ENCODE results near the gene CEP295NL. TPM values are rescaled to one million over a fixed set of nuclear protein-coding genes. Genes with fewer than 3 reads are reported as not detected.

Gene CEP295NL
- total and polyA plus RNA-seq, 2 of the 8 experiments (the other 6 are each of a cell fraction or from before 2014, with no cell fraction given), result 0.06 to 2.0 TPM

GRCh38 chr17:78890498-78890897 is 12.5 kb downstream of the CEP295NL start:
- no peak overlapping the region for H3K4ac ChIP-seq (replicated peaks; ENCODE audit: insufficient read length, low read depth, low read length)
- H4K8ac ChIP-seq (ENCODE audit: extremely low read depth, insufficient read depth, low read length), result no peak overlapping the region
- no peak overlapping the region for H3K27ac ChIP-seq (ENCODE audit: low read depth, low read length)
- no peak overlapping the region for H3K18ac ChIP-seq (ENCODE audit: extremely low read depth, low read length)
- no peaks in the 10 kb centered on the region; a peak in 3 of 8 replicates for H3K36me3 ChIP-seq (ENCODE audit: control insufficient read depth in 2 of 4, insufficient read depth in 4 of 4, low read length in 3 of 4)
- no peak overlapping the region for H2BK5ac ChIP-seq (ENCODE audit: low read depth, low read length)
- no peak overlapping the region for H2BK12ac ChIP-seq (ENCODE audit: low read depth, low read length)
- FAIRE-seq, result no peak
- H2AFZ ChIP-seq (ENCODE audit: low read length), result no peak overlapping the region
- no peak overlapping the region for H4K91ac ChIP-seq (replicated peaks; ENCODE audit: insufficient read length, low read length)
- H3K79me2 ChIP-seq (ENCODE audit: control insufficient read depth in 1 of 2, insufficient read depth in 2 of 2, low read length in 2 of 2), result peaks cover 0 to 20% of the 10 kb centered on the region in 2 experiments; a peak in 1 of 4 replicates
- H3K79me1 ChIP-seq (ENCODE audit: low read depth, low read length), result peaks cover 9% of the 10 kb centered on the region
- ChIA-PET CTCF (ENCODE audit: partially characterized antibody) (interaction anchor here (1.0 to 5.9 kb wide), 7 partner anchors 9 to 190 kb away, joined by 3 to 19 read pairs (median 5); no protein-coding TSS in a partner anchor), POLR2A (ENCODE audit: partially characterized antibody) (interaction anchor here (1.2 kb wide), 1 partner anchor 14 kb away, joined by 3 read pairs; no protein-coding TSS in a partner anchor)
- peaks cover 4 to 14% of the 10 kb centered on the region in 2 experiments for H4K20me1 ChIP-seq (replicated peaks in 1 of 2; ENCODE audit: control insufficient read depth in 1 of 2, insufficient read depth in 2 of 2, low read length in 2 of 2)
- no peak overlapping the region for H4K5ac ChIP-seq (ENCODE audit: insufficient read length, low read depth, low read length)
- no peaks in the 10 kb centered on the region; the same call in 1 of the 2 replicates for H3K23me2 ChIP-seq (ENCODE audit: low read depth, low read length)
- no peak overlapping the region for H3K23ac ChIP-seq (ENCODE audit: insufficient read length)
- H3K27me3 ChIP-seq (replicated peaks in 1 of 4; ENCODE audit: control insufficient read depth in 3 of 4, extremely low read depth in 1 of 4, insufficient read depth in 3 of 4, low read length in 3 of 4), result no peaks in the 10 kb centered on the region; a peak in 1 of 7 replicates
- H2BK20ac ChIP-seq (ENCODE audit: low read length), result no peak overlapping the region
- H2BK120ac ChIP-seq (replicated peaks; ENCODE audit: low read depth, low read length), result no peak overlapping the region
- H3K14ac ChIP-seq (ENCODE audit: insufficient read length), result no peak overlapping the region
- H2BK15ac ChIP-seq (ENCODE audit: low read length), result no peak overlapping the region
- no peak for DNase-seq (ENCODE audit: low read depth in 1 of 2, low spot score in 2 of 2)
- H3K56ac ChIP-seq (replicated peaks; ENCODE audit: insufficient read length, low read depth, low read length), result no peak overlapping the region
- H2AK5ac ChIP-seq (ENCODE audit: low read depth, low read length), result no peak overlapping the region
- WGBS, 2 experiments (ENCODE audit: extremely low coverage in 1 of 2, insufficient coverage in 1 of 2, insufficient read length in 1 of 2, insufficient replicate concordance in 2 of 2, low coverage in 1 of 2, low lambda C conversion rate in 2 of 2, missing lambda C conversion rate in 1 of 2), result 87% methylated on average over 16 of the region's 16 CpGs; no CpG with 5 or more reads in 1 of the 2 experiments
- H3K4me2 ChIP-seq (ENCODE audit: insufficient read depth in 1 of 2, low read depth in 2 of 2, low read length in 2 of 2), result no peak overlapping the region
- no peaks in the 10 kb centered on the region for H3K9me3 ChIP-seq (ENCODE audit: insufficient read depth in 2 of 2, low read depth in 1 of 2, low read length in 1 of 2)
- no peaks in the 10 kb centered on the region; a peak in 2 of 7 replicates for H3K4me1 ChIP-seq (replicated peaks in 1 of 4; ENCODE audit: control insufficient read depth in 3 of 4, insufficient read depth in 4 of 4, low read length in 3 of 4)
- no peak overlapping the region for H3K4me3 ChIP-seq (ENCODE audit: extremely low read depth in 1 of 4, insufficient read depth in 2 of 4, low read depth in 3 of 4, low read length in 4 of 4)
- no peak overlapping the region for H3K9ac ChIP-seq (replicated peaks in 1 of 4; ENCODE audit: extremely low read depth in 1 of 4, low read depth in 3 of 4, low read length in 3 of 4)
- no peak for TF ChIP-seq KDM5A (IDR thresholded peaks at IDR 0.05; ENCODE audit: low read length)
- TF ChIP-seq FOSL1 (IDR thresholded peaks at IDR 0.05; ENCODE audit: insufficient read depth, low read depth, low read length), result no peak
- no peak for TF ChIP-seq POLR2AphosphoS5 (IDR thresholded peaks at IDR 0.05; ENCODE audit: low read depth, low read length)
- TF ChIP-seq TAF1 (IDR thresholded peaks at IDR 0.05; ENCODE audit: low read depth, low read length), result no peak
- TF ChIP-seq SRF (IDR thresholded peaks at IDR 0.05; ENCODE audit: low read depth, low read length), result no peak
- no peak for TF ChIP-seq GABPA (IDR thresholded peaks at IDR 0.05; ENCODE audit: borderline replicate concordance, insufficient read depth, low read length)
- TF ChIP-seq EZH2 (IDR thresholded peaks at IDR 0.05; ENCODE audit: low read depth, low read length, severe bottlenecking), result no peak
- TF ChIP-seq CHD1 (IDR thresholded peaks at IDR 0.05; ENCODE audit: low read depth, low read length), result no peak
- TF ChIP-seq GTF2F1 (IDR thresholded peaks at IDR 0.05; ENCODE audit: borderline replicate concordance, low read depth, low read length), result no peak
- TF ChIP-seq POLR2A (IDR thresholded peaks at IDR 0.05; ENCODE audit: control extremely low read depth in 1 of 2, low read depth in 2 of 2, low read length in 2 of 2), result no peak
- TF ChIP-seq, protein P1, sequence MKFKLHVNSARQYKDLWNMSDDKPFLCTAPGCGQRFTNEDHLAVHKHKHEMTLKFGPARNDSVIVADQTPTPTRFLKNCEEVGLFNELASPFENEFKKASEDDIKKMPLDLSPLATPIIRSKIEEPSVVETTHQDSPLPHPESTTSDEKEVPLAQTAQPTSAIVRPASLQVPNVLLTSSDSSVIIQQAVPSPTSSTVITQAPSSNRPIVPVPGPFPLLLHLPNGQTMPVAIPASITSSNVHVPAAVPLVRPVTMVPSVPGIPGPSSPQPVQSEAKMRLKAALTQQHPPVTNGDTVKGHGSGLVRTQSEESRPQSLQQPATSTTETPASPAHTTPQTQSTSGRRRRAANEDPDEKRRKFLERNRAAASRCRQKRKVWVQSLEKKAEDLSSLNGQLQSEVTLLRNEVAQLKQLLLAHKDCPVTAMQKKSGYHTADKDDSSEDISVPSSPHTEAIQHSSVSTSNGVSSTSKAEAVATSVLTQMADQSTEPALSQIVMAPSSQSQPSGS (IDR thresholded peaks at IDR 0.05; ENCODE audit: low read length), result no peak
- TF ChIP-seq, protein P2, sequence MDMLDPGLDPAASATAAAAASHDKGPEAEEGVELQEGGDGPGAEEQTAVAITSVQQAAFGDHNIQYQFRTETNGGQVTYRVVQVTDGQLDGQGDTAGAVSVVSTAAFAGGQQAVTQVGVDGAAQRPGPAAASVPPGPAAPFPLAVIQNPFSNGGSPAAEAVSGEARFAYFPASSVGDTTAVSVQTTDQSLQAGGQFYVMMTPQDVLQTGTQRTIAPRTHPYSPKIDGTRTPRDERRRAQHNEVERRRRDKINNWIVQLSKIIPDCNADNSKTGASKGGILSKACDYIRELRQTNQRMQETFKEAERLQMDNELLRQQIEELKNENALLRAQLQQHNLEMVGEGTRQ (IDR thresholded peaks at IDR 0.05; ENCODE audit: low read length), result no peak

All from H1 (cell line).